Stomach (tissue), 4 donors: ENCODE measurements around the gene NECTIN1.

Experiments
- CTCF ChIP-seq, 7 experiments: fragments of 450-650 bp in 4 of 7; fragments of 200-600 bp in 3 of 7; sonication (generic) in 3 of 7; IDR thresholded peaks; one replicate each; pipeline ENCODE4 v1.5.1; 2016 to 2019; ENCODE audit warnings: antibody characterized with exemption in 7 of 7, control low read depth in 2 of 7, mild to moderate bottlenecking in 1 of 7
- EP300 ChIP-seq: sonication (generic); formaldehyde crosslinking; IDR thresholded peaks from one replicate; pipeline ENCODE4 v1.6.1; 2017; ENCODE audit warnings: antibody characterized with exemption
- POLR2AphosphoS5 ChIP-seq, 3 donors: sonication (generic); formaldehyde crosslinking; IDR thresholded peaks; one replicate each; pipeline ENCODE4 v1.6.1; 2016; ENCODE audit warnings: antibody characterized with exemption in 3 of 3

GRCh38 chr11:119664701-119665420 lies 64.1 kb downstream of the NECTIN1 start:
- TF ChIP-seq EP300 (no peak), CTCF (IDR thresholded peaks at IDR 0.05) (no peak), POLR2AphosphoS5 (IDR thresholded peaks at IDR 0.05) (no peak)
